ENCODE data around the gene TYMS.

TYMS gene

GRCh38 chr18:649341-649740, 8.1 kb upstream of the TYMS start:
- no peak for DNase-seq

GRCh38 chr18:650428-650858, 7.0 kb upstream of the TYMS start:
- no peak for DNase-seq

GRCh38 chr18:652131-652530, 5.3 kb upstream of the TYMS start:
- DNase-seq = no peak

- DNase-seq = no peak
These were observed 3.9 kb upstream of the TYMS start for GRCh38 chr18:653512-653911.

- no peak for DNase-seq
These were observed 2.9 kb upstream of the TYMS start for GRCh38 chr18:654601-655000.

GRCh38 chr18:655445-655844, 2.0 kb upstream of the TYMS start:
- DNase-seq = no peak

- peak; percentile 26 for DNase-seq
These were observed 821 bp downstream of the TYMS start for GRCh38 chr18:658001-658946.

- DNase-seq = no peak
These were observed 1.6 kb downstream of the TYMS start for GRCh38 chr18:658947-659533.

GRCh38 chr18:659597-659996, 2.1 kb downstream of the TYMS start:
- no peak for DNase-seq

GRCh38 chr18:662197-662596, 4.7 kb downstream of the TYMS start:
- DNase-seq = no peak

- no peak for DNase-seq
These were observed 8.7 kb downstream of the TYMS start for GRCh38 chr18:666177-666576.

GRCh38 chr18:666628-667027, 9.2 kb downstream of the TYMS start:
- no peak for DNase-seq

- DNase-seq = no peak
These were observed 10.8 kb downstream of the TYMS start for GRCh38 chr18:668260-668659.

GRCh38 chr18:669077-669476, 11.6 kb downstream of the TYMS start:
- DNase-seq = no peak

GRCh38 chr18:670522-670921, 13.1 kb downstream of the TYMS start:
- no peak for DNase-seq

GRCh38 chr18:671405-671804, 14.0 kb downstream of the TYMS start:
- DNase-seq = no peak

- no peak for DNase-seq
These were observed 15.9 kb downstream of the TYMS start for GRCh38 chr18:673317-673716.

- DNase-seq = no peak
These were observed 16.3 kb downstream of the TYMS start for GRCh38 chr18:673769-674168.

GRCh38 chr18:675307-675706, 17.9 kb downstream of the TYMS start:
- no peak for DNase-seq

GRCh38 chr18:676069-676468, 18.6 kb downstream of the TYMS start:
- DNase-seq = no peak

GRCh38 chr18:676736-677135, 19.3 kb downstream of the TYMS start:
- DNase-seq = no peak

GRCh38 chr18:677145-677544, 19.7 kb downstream of the TYMS start:
- no peak for DNase-seq

- no peak for DNase-seq
These were observed 20.5 kb downstream of the TYMS start for GRCh38 chr18:677951-678381.

- no peak for DNase-seq
These were observed 21.2 kb downstream of the TYMS start for GRCh38 chr18:678482-679182.

Data from activated CD4-positive, alpha-beta T cell treated with anti-CD3 and anti-CD28 coated beads for 1 hour (primary cell).